Neutrophil (primary cell): ENCODE data around the gene CA10.

ENCODE experiments used
- H3K27ac ChIP-seq: fragments of 200-600 bp; sonication (generic); 2 replicates; pipeline ENCODE4 v1.5.1; 2016; ENCODE audit warnings: mild to moderate bottlenecking, moderate library complexity
- H3K27me3 ChIP-seq: fragments of 200-600 bp; sonication (generic); 2 replicates; pipeline ENCODE4 v1.6.0; 2016; ENCODE audit warnings: mild to moderate bottlenecking
- H3K36me3 ChIP-seq: fragments of 200-600 bp; sonication (generic); 2 replicates; pipeline ENCODE4 v1.5.1; 2017
- H3K4me1 ChIP-seq, 2 experiments: fragments of 200-600 bp in 1 of 2; sonication (generic) in 1 of 2; 1 replicate in 1 of 2; 2 replicates in 1 of 2; pipeline versions ENCODE4 v1.5.1 to v1.6.1; 2013 to 2016; ENCODE audit warnings: low read depth in 1 of 2, low read length in 1 of 2, mild to moderate bottlenecking in 1 of 2, moderate library complexity in 1 of 2; ENCODE audit not compliant: control insufficient read depth in 1 of 2, insufficient read depth in 1 of 2
- H3K4me3 ChIP-seq, 2 experiments: fragments of 200-600 bp in 1 of 2; sonication (generic) in 1 of 2; 1 replicate in 1 of 2; 2 replicates in 1 of 2; pipeline ENCODE4 v1.5.1; 2013 to 2016; ENCODE audit warnings: low read depth in 1 of 2, low read length in 1 of 2, mild to moderate bottlenecking in 1 of 2, moderate library complexity in 1 of 2
- H3K9me3 ChIP-seq: fragments of 200-600 bp; sonication (generic); 2 replicates; pipeline ENCODE4 v1.5.1; 2016
- CTCF ChIP-seq: fragments of 200-600 bp; sonication (generic); IDR thresholded peaks from 2 replicates; pipeline ENCODE4 v1.5.1; 2016; ENCODE audit warnings: antibody characterized with exemption

The CA10 gene

GRCh38 chr17:51682115-51682514 lies 476.4 kb downstream of the CA10 start:
- Histone ChIP-seq H3K27me3 (no peaks in the 10 kb centered on the region), H3K27ac (no peak overlapping the region)
- no peak for TF ChIP-seq CTCF

GRCh38 chr17:51677875-51678274 lies 480.6 kb downstream of the CA10 start:
- Histone ChIP-seq H3K4me3 (no peak overlapping the region), H3K4me1 (no peaks in the 10 kb centered on the region), H3K27me3 (no peaks in the 10 kb centered on the region), H3K9me3 (no peaks in the 10 kb centered on the region), H3K36me3 (no peaks in the 10 kb centered on the region), H3K27ac (no peak overlapping the region)
- no peak for TF ChIP-seq CTCF

More at GRCh38 chr17:51682115-51682514, 476.4 kb downstream of the CA10 start:
- H3K36me3 ChIP-seq, result no peaks in the 10 kb centered on the region
- H3K4me3 ChIP-seq, result no peak overlapping the region
- H3K9me3 ChIP-seq, result no peaks in the 10 kb centered on the region
- no peaks in the 10 kb centered on the region for H3K4me1 ChIP-seq

- no peaks in the 10 kb centered on the region for H3K36me3 ChIP-seq
- H3K27ac ChIP-seq, result no peak overlapping the region
- H3K27me3 ChIP-seq, result no peaks in the 10 kb centered on the region
- H3K9me3 ChIP-seq, result no peaks in the 10 kb centered on the region
- H3K4me1 ChIP-seq, result no peaks in the 10 kb centered on the region
- TF ChIP-seq CTCF, result no peak
- H3K4me3 ChIP-seq, result no peak overlapping the region
These were observed 481.6 kb downstream of the CA10 start for GRCh38 chr17:51676691-51677487.

GRCh38 chr17:51674579-51675255 lies 483.8 kb downstream of the CA10 start:
- Histone ChIP-seq H3K9me3 (no peaks in the 10 kb centered on the region), H3K4me3 (no peak overlapping the region), H3K4me1 (no peaks in the 10 kb centered on the region), H3K27ac (no peak overlapping the region), H3K36me3 (no peaks in the 10 kb centered on the region), H3K27me3 (no peaks in the 10 kb centered on the region)
- TF ChIP-seq CTCF, result no peak

- Histone ChIP-seq H3K27ac (no peak overlapping the region), H3K4me1 (no peaks in the 10 kb centered on the region), H3K36me3 (no peaks in the 10 kb centered on the region), H3K27me3 (no peaks in the 10 kb centered on the region), H3K4me3 (no peak overlapping the region), H3K9me3 (no peaks in the 10 kb centered on the region)
- TF ChIP-seq CTCF, result no peak
These were observed 485.4 kb downstream of the CA10 start for GRCh38 chr17:51673070-51673469.
